ENCODE measurements around the gene GTF3C5. TPM values are rescaled to one million over a fixed set of nuclear protein-coding genes. Genes with fewer than 3 reads are reported as not detected.
"Not testable (repeated sequence)": the region's sequence is repeated elsewhere in the genome, so short reads cannot be mapped to it uniquely, and the experiment has no call there.

GTF3C5 gene
- total RNA-seq, 1 donor from 2014 or later = 85.4 TPM

- DNase-seq; H3K27ac Mint-ChIP-seq; H3K4me3 Mint-ChIP-seq; H3K27me3 Mint-ChIP-seq; H3K36me3 Mint-ChIP-seq (ENCODE audit: low read depth); H3K9me3 Mint-ChIP-seq; intact Hi-C loops (cut with micrococcal nuclease); H3K4me1 Mint-ChIP-seq: not testable (repeated sequence)
Observed at GRCh38 chr9:133081957-133082644, 51.3 kb downstream of the GTF3C5 start.

- intact Hi-C loops (cut with micrococcal nuclease); H3K36me3 Mint-ChIP-seq (ENCODE audit: low read depth); H3K27me3 Mint-ChIP-seq; H3K4me3 Mint-ChIP-seq; DNase-seq; H3K4me1 Mint-ChIP-seq; H3K9me3 Mint-ChIP-seq; H3K27ac Mint-ChIP-seq: not testable (repeated sequence)
Observed at GRCh38 chr9:133083688-133084087, 52.9 kb downstream of the GTF3C5 start.

- DNase-seq; H3K36me3 Mint-ChIP-seq (ENCODE audit: low read depth); H3K27me3 Mint-ChIP-seq; H3K4me3 Mint-ChIP-seq; H3K27ac Mint-ChIP-seq; intact Hi-C loops (cut with micrococcal nuclease); H3K9me3 Mint-ChIP-seq; H3K4me1 Mint-ChIP-seq: not testable (repeated sequence)
Observed at GRCh38 chr9:133086212-133086860, 55.5 kb downstream of the GTF3C5 start.

- Mint-ChIP-seq H3K4me3 (no peak overlapping the region), H3K27me3 (no peaks in the 10 kb centered on the region), H3K36me3 (ENCODE audit: low read depth) (no peaks in the 10 kb centered on the region), H3K27ac (no peak overlapping the region), H3K9me3 (no peaks in the 10 kb centered on the region), H3K4me1 (no peaks in the 10 kb centered on the region)
- no peak for DNase-seq
- intact Hi-C loops (cut with micrococcal nuclease) = no loop called here
Observed at GRCh38 chr9:133086894-133087293, 56.1 kb downstream of the GTF3C5 start.

- Mint-ChIP-seq H3K4me3 (no peak overlapping the region), H3K4me1 (no peaks in the 10 kb centered on the region), H3K27ac (no peak overlapping the region), H3K36me3 (ENCODE audit: low read depth) (no peaks in the 10 kb centered on the region), H3K27me3 (no peaks in the 10 kb centered on the region), H3K9me3 (no peaks in the 10 kb centered on the region)
- DNase-seq = no peak
- intact Hi-C loops (cut with micrococcal nuclease) = no loop called here
Observed at GRCh38 chr9:133087429-133088145, 56.8 kb downstream of the GTF3C5 start.

- no peak for DNase-seq
- Mint-ChIP-seq H3K4me1 (no peaks in the 10 kb centered on the region), H3K9me3 (no peaks in the 10 kb centered on the region), H3K4me3 (no peak overlapping the region), H3K27me3 (no peaks in the 10 kb centered on the region), H3K36me3 (ENCODE audit: low read depth) (peaks cover 3% of the 10 kb centered on the region), H3K27ac (no peak overlapping the region)
- intact Hi-C loops (cut with micrococcal nuclease) = no loop called here
Observed at GRCh38 chr9:133088146-133088750, 57.5 kb downstream of the GTF3C5 start.

- DNase-seq = no peak
- peaks cover 3% of the 10 kb centered on the region for H3K36me3 Mint-ChIP-seq (ENCODE audit: low read depth)
- intact Hi-C loops (cut with micrococcal nuclease) = no loop called here
- H3K9me3 Mint-ChIP-seq = no peaks in the 10 kb centered on the region
- no peaks in the 10 kb centered on the region for H3K4me1 Mint-ChIP-seq
- no peak overlapping the region for H3K4me3 Mint-ChIP-seq
- no peaks in the 10 kb centered on the region for H3K27me3 Mint-ChIP-seq
- no peak overlapping the region for H3K27ac Mint-ChIP-seq
Observed at GRCh38 chr9:133088756-133089155, 58.0 kb downstream of the GTF3C5 start.

- Mint-ChIP-seq H3K9me3 (no peaks in the 10 kb centered on the region), H3K36me3 (ENCODE audit: low read depth) (peaks cover 3% of the 10 kb centered on the region), H3K27ac (no peak overlapping the region), H3K4me3 (no peak overlapping the region), H3K4me1 (no peaks in the 10 kb centered on the region), H3K27me3 (no peaks in the 10 kb centered on the region)
- no peak for DNase-seq
- intact Hi-C loops (cut with micrococcal nuclease) = no loop called here
Observed at GRCh38 chr9:133089271-133089671, 58.5 kb downstream of the GTF3C5 start.

GRCh38 chr9:133090187-133090586 lies 59.4 kb downstream of the GTF3C5 start:
- peaks cover 4% of the 10 kb centered on the region for H3K36me3 Mint-ChIP-seq (ENCODE audit: low read depth)
- intact Hi-C loops (cut with micrococcal nuclease) = no loop called here
- DNase-seq = no peak
- no peaks in the 10 kb centered on the region for H3K27me3 Mint-ChIP-seq
- H3K27ac Mint-ChIP-seq = no peak overlapping the region
- no peak overlapping the region for H3K4me3 Mint-ChIP-seq
- no peaks in the 10 kb centered on the region for H3K4me1 Mint-ChIP-seq
- H3K9me3 Mint-ChIP-seq = no peaks in the 10 kb centered on the region

GRCh38 chr9:133090752-133091385 lies 60.1 kb downstream of the GTF3C5 start:
- Mint-ChIP-seq H3K9me3 (peaks cover 2% of the 10 kb centered on the region), H3K27ac (no peak overlapping the region), H3K4me1 (no peaks in the 10 kb centered on the region), H3K4me3 (no peak overlapping the region), H3K27me3 (no peaks in the 10 kb centered on the region), H3K36me3 (ENCODE audit: low read depth) (peaks cover 6% of the 10 kb centered on the region)
- intact Hi-C loops (cut with micrococcal nuclease) = no loop called here
- DNase-seq = no peak

GRCh38 chr9:133094351-133094750 lies 63.6 kb downstream of the GTF3C5 start:
- H3K9me3 Mint-ChIP-seq = peaks cover 10% of the 10 kb centered on the region
- H3K36me3 Mint-ChIP-seq (ENCODE audit: low read depth) = peaks cover 39% of the 10 kb centered on the region
- intact Hi-C loops (cut with micrococcal nuclease); H3K4me1 Mint-ChIP-seq; H3K27me3 Mint-ChIP-seq; DNase-seq; H3K4me3 Mint-ChIP-seq; H3K27ac Mint-ChIP-seq: not testable (repeated sequence)

GRCh38 chr9:133094842-133095393 lies 64.1 kb downstream of the GTF3C5 start:
- Mint-ChIP-seq H3K36me3 (ENCODE audit: low read depth) (peaks cover 43% of the 10 kb centered on the region), H3K4me3 (no peak overlapping the region), H3K27ac (no peak overlapping the region), H3K4me1 (no peaks in the 10 kb centered on the region), H3K9me3 (peaks cover 10% of the 10 kb centered on the region), H3K27me3 (no peaks in the 10 kb centered on the region)
- intact Hi-C loops (cut with micrococcal nuclease) = no loop called here
- DNase-seq = no peak

GRCh38 chr9:133098104-133098754 lies 67.4 kb downstream of the GTF3C5 start:
- Mint-ChIP-seq H3K36me3 (ENCODE audit: low read depth) (peaks cover 64% of the 10 kb centered on the region), H3K4me1 (no peaks in the 10 kb centered on the region), H3K27me3 (no peaks in the 10 kb centered on the region), H3K9me3 (peaks cover 10% of the 10 kb centered on the region), H3K4me3 (no peak overlapping the region), H3K27ac (no peak overlapping the region)
- DNase-seq = no peak
- intact Hi-C loops (cut with micrococcal nuclease) = no loop called here

Measured in activated CD4-positive, alpha-beta T cell treated with anti-CD3 and anti-CD28 coated beads, Interleukin-2, amount 10 ng/mL, durations not matched to agents 24 days and 14 days (primary cell).